ENCODE data around the gene ERICH6B.

Gene ERICH6B

GRCh38 chr13:45596800-45597475 is 18.6 kb downstream of the ERICH6B start:
- H3K9me3 ChIP-seq (ENCODE audit: control insufficient read depth, insufficient read depth, low read length), result no peaks in the 10 kb centered on the region
- peaks cover 5% of the 10 kb centered on the region for H3K27me3 ChIP-seq (ENCODE audit: control insufficient read depth, insufficient read depth, low read length)
- no peaks in the 10 kb centered on the region for H3K36me3 ChIP-seq (ENCODE audit: control insufficient read depth, insufficient read depth, low read length)
- H3K9ac ChIP-seq (ENCODE audit: low read depth, low read length), result no peak overlapping the region
- H3K4me3 ChIP-seq (ENCODE audit: low read depth, low read length), result no peak overlapping the region
- H3K4me1 ChIP-seq (ENCODE audit: control insufficient read depth, insufficient read depth, low read length), result no peaks in the 10 kb centered on the region

GRCh38 chr13:45595965-45596364 is 19.6 kb downstream of the ERICH6B start:
- Histone ChIP-seq H3K9ac (ENCODE audit: low read depth, low read length) (no peak overlapping the region), H3K9me3 (ENCODE audit: control insufficient read depth, insufficient read depth, low read length) (no peaks in the 10 kb centered on the region), H3K4me3 (ENCODE audit: low read depth, low read length) (no peak overlapping the region), H3K27me3 (ENCODE audit: control insufficient read depth, insufficient read depth, low read length) (peaks cover 5% of the 10 kb centered on the region), H3K4me1 (ENCODE audit: control insufficient read depth, insufficient read depth, low read length) (no peaks in the 10 kb centered on the region), H3K36me3 (ENCODE audit: control insufficient read depth, insufficient read depth, low read length) (no peaks in the 10 kb centered on the region)

- Histone ChIP-seq H3K9me3 (ENCODE audit: control insufficient read depth, insufficient read depth, low read length) (no peaks in the 10 kb centered on the region), H3K4me1 (ENCODE audit: control insufficient read depth, insufficient read depth, low read length) (no peaks in the 10 kb centered on the region), H3K4me3 (ENCODE audit: low read depth, low read length) (no peak overlapping the region), H3K27me3 (ENCODE audit: control insufficient read depth, insufficient read depth, low read length) (peaks cover 5% of the 10 kb centered on the region), H3K9ac (ENCODE audit: low read depth, low read length) (no peak overlapping the region), H3K36me3 (ENCODE audit: control insufficient read depth, insufficient read depth, low read length) (no peaks in the 10 kb centered on the region)
Measured at GRCh38 chr13:45594764-45595163, 20.8 kb downstream of the ERICH6B start.

- Histone ChIP-seq H3K27me3 (ENCODE audit: control insufficient read depth, insufficient read depth, low read length) (peaks cover 5% of the 10 kb centered on the region), H3K9me3 (ENCODE audit: control insufficient read depth, insufficient read depth, low read length) (no peaks in the 10 kb centered on the region), H3K9ac (ENCODE audit: low read depth, low read length) (no peak overlapping the region), H3K4me3 (ENCODE audit: low read depth, low read length) (no peak overlapping the region), H3K36me3 (ENCODE audit: control insufficient read depth, insufficient read depth, low read length) (no peaks in the 10 kb centered on the region), H3K4me1 (ENCODE audit: control insufficient read depth, insufficient read depth, low read length) (no peaks in the 10 kb centered on the region)
Measured at GRCh38 chr13:45594227-45594626, 21.3 kb downstream of the ERICH6B start.

- Histone ChIP-seq H3K4me1 (ENCODE audit: control insufficient read depth, insufficient read depth, low read length) (no peaks in the 10 kb centered on the region), H3K36me3 (ENCODE audit: control insufficient read depth, insufficient read depth, low read length) (no peaks in the 10 kb centered on the region), H3K27me3 (ENCODE audit: control insufficient read depth, insufficient read depth, low read length) (peaks cover 5% of the 10 kb centered on the region), H3K9me3 (ENCODE audit: control insufficient read depth, insufficient read depth, low read length) (no peaks in the 10 kb centered on the region), H3K9ac (ENCODE audit: low read depth, low read length) (no peak overlapping the region), H3K4me3 (ENCODE audit: low read depth, low read length) (no peak overlapping the region)
Measured at GRCh38 chr13:45592758-45593157, 22.8 kb downstream of the ERICH6B start.

GRCh38 chr13:45590066-45590465 is 25.5 kb downstream of the ERICH6B start:
- no peak overlapping the region for H3K4me3 ChIP-seq (ENCODE audit: low read depth, low read length)
- H3K9ac ChIP-seq (ENCODE audit: low read depth, low read length), result no peak overlapping the region
- H3K9me3 ChIP-seq (ENCODE audit: control insufficient read depth, insufficient read depth, low read length), result no peaks in the 10 kb centered on the region
- no peaks in the 10 kb centered on the region for H3K36me3 ChIP-seq (ENCODE audit: control insufficient read depth, insufficient read depth, low read length)
- no peaks in the 10 kb centered on the region for H3K4me1 ChIP-seq (ENCODE audit: control insufficient read depth, insufficient read depth, low read length)
- no peaks in the 10 kb centered on the region for H3K27me3 ChIP-seq (ENCODE audit: control insufficient read depth, insufficient read depth, low read length)

- Histone ChIP-seq H3K27me3 (ENCODE audit: control insufficient read depth, insufficient read depth, low read length) (no peaks in the 10 kb centered on the region), H3K36me3 (ENCODE audit: control insufficient read depth, insufficient read depth, low read length) (no peaks in the 10 kb centered on the region), H3K9ac (ENCODE audit: low read depth, low read length) (no peak overlapping the region), H3K4me1 (ENCODE audit: control insufficient read depth, insufficient read depth, low read length) (no peaks in the 10 kb centered on the region), H3K4me3 (ENCODE audit: low read depth, low read length) (no peak overlapping the region), H3K9me3 (ENCODE audit: control insufficient read depth, insufficient read depth, low read length) (no peaks in the 10 kb centered on the region)
Measured at GRCh38 chr13:45587897-45588296, 27.6 kb downstream of the ERICH6B start.

GRCh38 chr13:45584816-45585215 is 30.7 kb downstream of the ERICH6B start:
- H3K9ac ChIP-seq (ENCODE audit: low read depth, low read length), result no peak overlapping the region
- no peaks in the 10 kb centered on the region for H3K36me3 ChIP-seq (ENCODE audit: control insufficient read depth, insufficient read depth, low read length)
- H3K27me3 ChIP-seq (ENCODE audit: control insufficient read depth, insufficient read depth, low read length), result peaks cover 6% of the 10 kb centered on the region
- H3K4me1 ChIP-seq (ENCODE audit: control insufficient read depth, insufficient read depth, low read length), result no peaks in the 10 kb centered on the region
- no peak overlapping the region for H3K4me3 ChIP-seq (ENCODE audit: low read depth, low read length)
- no peaks in the 10 kb centered on the region for H3K9me3 ChIP-seq (ENCODE audit: control insufficient read depth, insufficient read depth, low read length)

- Histone ChIP-seq H3K9ac (ENCODE audit: low read depth, low read length) (no peak overlapping the region), H3K27me3 (ENCODE audit: control insufficient read depth, insufficient read depth, low read length) (peaks cover 13% of the 10 kb centered on the region), H3K4me3 (ENCODE audit: low read depth, low read length) (no peak overlapping the region), H3K4me1 (ENCODE audit: control insufficient read depth, insufficient read depth, low read length) (no peaks in the 10 kb centered on the region), H3K9me3 (ENCODE audit: control insufficient read depth, insufficient read depth, low read length) (no peaks in the 10 kb centered on the region), H3K36me3 (ENCODE audit: control insufficient read depth, insufficient read depth, low read length) (no peaks in the 10 kb centered on the region)
Measured at GRCh38 chr13:45582408-45583076, 33.0 kb downstream of the ERICH6B start.

- no peak overlapping the region for H3K9ac ChIP-seq (ENCODE audit: low read depth, low read length)
- no peaks in the 10 kb centered on the region for H3K9me3 ChIP-seq (ENCODE audit: control insufficient read depth, insufficient read depth, low read length)
- H3K4me3 ChIP-seq (ENCODE audit: low read depth, low read length), result no peak overlapping the region
- no peaks in the 10 kb centered on the region for H3K4me1 ChIP-seq (ENCODE audit: control insufficient read depth, insufficient read depth, low read length)
- H3K27me3 ChIP-seq (ENCODE audit: control insufficient read depth, insufficient read depth, low read length), result peaks cover 10% of the 10 kb centered on the region
- no peaks in the 10 kb centered on the region for H3K36me3 ChIP-seq (ENCODE audit: control insufficient read depth, insufficient read depth, low read length)
Measured at GRCh38 chr13:45576466-45576865, 39.1 kb downstream of the ERICH6B start.

GRCh38 chr13:45575830-45576180 is 39.7 kb downstream of the ERICH6B start:
- H3K36me3 ChIP-seq (ENCODE audit: control insufficient read depth, insufficient read depth, low read length), result no peaks in the 10 kb centered on the region
- H3K9me3 ChIP-seq (ENCODE audit: control insufficient read depth, insufficient read depth, low read length), result no peaks in the 10 kb centered on the region
- H3K9ac ChIP-seq (ENCODE audit: low read depth, low read length), result no peak overlapping the region
- H3K4me1 ChIP-seq (ENCODE audit: control insufficient read depth, insufficient read depth, low read length), result no peaks in the 10 kb centered on the region
- no peak overlapping the region for H3K4me3 ChIP-seq (ENCODE audit: low read depth, low read length)
- H3K27me3 ChIP-seq (ENCODE audit: control insufficient read depth, insufficient read depth, low read length), result peaks cover 10% of the 10 kb centered on the region

GRCh38 chr13:45575146-45575829 is 40.3 kb downstream of the ERICH6B start:
- no peaks in the 10 kb centered on the region for H3K9me3 ChIP-seq (ENCODE audit: control insufficient read depth, insufficient read depth, low read length)
- no peaks in the 10 kb centered on the region for H3K36me3 ChIP-seq (ENCODE audit: control insufficient read depth, insufficient read depth, low read length)
- peaks cover 10% of the 10 kb centered on the region for H3K27me3 ChIP-seq (ENCODE audit: control insufficient read depth, insufficient read depth, low read length)
- no peaks in the 10 kb centered on the region for H3K4me1 ChIP-seq (ENCODE audit: control insufficient read depth, insufficient read depth, low read length)
- H3K4me3 ChIP-seq (ENCODE audit: low read depth, low read length), result no peak overlapping the region
- no peak overlapping the region for H3K9ac ChIP-seq (ENCODE audit: low read depth, low read length)
